GM18508 (cell line): ENCODE results near the gene PDCL2.
"Not testable (repeated sequence)": the region's sequence is repeated elsewhere in the genome, so short reads cannot be mapped to it uniquely, and the experiment has no call there.

ENCODE experiments used
- ATAC-seq: cut with Tn5 transposase; IDR thresholded peaks from one replicate; pipeline ENCODE4 v1.9.1; 2021; ENCODE audit warnings: moderate number of reproducible peaks; ENCODE audit not compliant: insufficient read depth, unreplicated experiment

The PDCL2 gene

GRCh38 chr4:55600640-55601039, 8.6 kb upstream of the PDCL2 start:
- ATAC-seq, result no peak

GRCh38 chr4:55598641-55599040, 6.6 kb upstream of the PDCL2 start:
- no peak for ATAC-seq

GRCh38 chr4:55588160-55588559, 3.9 kb downstream of the PDCL2 start:
- no peak for ATAC-seq

GRCh38 chr4:55582773-55583172, 9.3 kb downstream of the PDCL2 start:
- not testable (repeated sequence) for ATAC-seq

- ATAC-seq, result no peak
These were observed 13.6 kb downstream of the PDCL2 start for GRCh38 chr4:55578341-55579010.

- no peak for ATAC-seq
These were observed 16.5 kb downstream of the PDCL2 start for GRCh38 chr4:55575513-55575912.

GRCh38 chr4:55574252-55574651, 17.8 kb downstream of the PDCL2 start:
- no peak for ATAC-seq

- no peak for ATAC-seq
These were observed 20.2 kb downstream of the PDCL2 start for GRCh38 chr4:55571806-55572205.

GRCh38 chr4:55568905-55569504, 23.0 kb downstream of the PDCL2 start:
- ATAC-seq, result no peak

- ATAC-seq, result peak; percentile 99
These were observed 30.2 kb downstream of the PDCL2 start for GRCh38 chr4:55561889-55562288.

GRCh38 chr4:55560096-55560495, 31.9 kb downstream of the PDCL2 start:
- no peak for ATAC-seq

- ATAC-seq, result no peak
These were observed 37.5 kb downstream of the PDCL2 start for GRCh38 chr4:55554453-55555030.

GRCh38 chr4:55553441-55554201, 38.4 kb downstream of the PDCL2 start:
- ATAC-seq, result no peak

- not testable (repeated sequence) for ATAC-seq
These were observed 40.1 kb downstream of the PDCL2 start for GRCh38 chr4:55551964-55552363.

- no peak for ATAC-seq
These were observed 42.2 kb downstream of the PDCL2 start for GRCh38 chr4:55549888-55550287.

- no peak for ATAC-seq
These were observed 44.1 kb downstream of the PDCL2 start for GRCh38 chr4:55547918-55548317.

- ATAC-seq, result no peak
These were observed 44.6 kb downstream of the PDCL2 start for GRCh38 chr4:55547466-55547770.

- ATAC-seq, result peak; percentile 46
These were observed 45.1 kb downstream of the PDCL2 start, which contains the start of gene CLOCK for GRCh38 chr4:55546756-55547465. CLOCK (minus strand) TSS chr4:55546909; CDS start chr4:55482785, 64,124 bp downstream.

GRCh38 chr4:55546506-55546755, 45.6 kb downstream of the PDCL2 start:
- ATAC-seq, result peak; percentile 23

GRCh38 chr4:55545641-55546505, 46.2 kb downstream of the PDCL2 start:
- ATAC-seq, result peak; percentile 28
